Measurements from ENCODE around the gene NET1.
"Not testable (repeated sequence)": the region's sequence is repeated elsewhere in the genome, so short reads cannot be mapped to it uniquely, and the experiment has no call there.

NET1 gene

DNA sequence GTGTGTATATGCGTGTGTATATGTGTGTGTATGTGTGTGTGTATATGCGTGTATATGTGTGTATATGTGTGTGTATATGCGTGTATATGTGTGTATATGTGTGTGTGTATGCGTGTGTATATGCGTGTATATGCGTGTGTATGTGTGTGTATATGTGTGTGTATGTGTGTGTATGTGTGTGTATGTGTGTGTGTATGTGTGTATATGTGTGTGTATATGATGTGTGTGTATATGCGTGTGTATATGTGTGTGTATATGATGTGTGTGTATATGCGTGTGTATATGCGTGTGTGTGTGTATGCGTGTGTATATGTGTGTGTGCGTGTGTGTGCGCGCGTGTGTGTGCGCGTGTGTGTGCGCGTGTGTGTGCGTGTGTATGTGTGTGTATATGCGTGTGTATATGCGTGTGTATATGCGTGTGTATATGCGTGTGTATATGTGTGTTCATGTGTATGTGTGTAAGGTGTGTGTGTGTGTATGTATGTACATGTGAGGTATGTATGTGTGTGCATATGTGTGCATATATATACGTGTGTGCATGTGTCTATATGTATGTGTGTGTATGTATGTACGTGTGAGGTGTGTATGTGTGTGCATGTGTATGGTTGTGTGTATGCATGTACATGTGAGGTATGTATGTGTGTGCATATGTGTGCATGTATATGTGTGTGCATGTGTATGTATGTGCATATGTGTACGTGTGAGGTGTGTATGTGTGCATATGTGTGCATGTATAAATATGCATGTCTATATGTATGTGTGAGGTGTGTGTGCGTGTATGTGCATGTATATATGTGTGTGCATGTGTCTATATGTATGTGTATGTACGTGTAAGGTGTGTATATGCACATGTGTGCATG lies 41.6 kb upstream of the NET1 start:
- ChIA-PET POLR2A (no interaction called here), CTCF (no interaction called here)
- no peak for DNase-seq (ENCODE audit: extremely low spot score)
- TF ChIP-seq, protein P1, sequence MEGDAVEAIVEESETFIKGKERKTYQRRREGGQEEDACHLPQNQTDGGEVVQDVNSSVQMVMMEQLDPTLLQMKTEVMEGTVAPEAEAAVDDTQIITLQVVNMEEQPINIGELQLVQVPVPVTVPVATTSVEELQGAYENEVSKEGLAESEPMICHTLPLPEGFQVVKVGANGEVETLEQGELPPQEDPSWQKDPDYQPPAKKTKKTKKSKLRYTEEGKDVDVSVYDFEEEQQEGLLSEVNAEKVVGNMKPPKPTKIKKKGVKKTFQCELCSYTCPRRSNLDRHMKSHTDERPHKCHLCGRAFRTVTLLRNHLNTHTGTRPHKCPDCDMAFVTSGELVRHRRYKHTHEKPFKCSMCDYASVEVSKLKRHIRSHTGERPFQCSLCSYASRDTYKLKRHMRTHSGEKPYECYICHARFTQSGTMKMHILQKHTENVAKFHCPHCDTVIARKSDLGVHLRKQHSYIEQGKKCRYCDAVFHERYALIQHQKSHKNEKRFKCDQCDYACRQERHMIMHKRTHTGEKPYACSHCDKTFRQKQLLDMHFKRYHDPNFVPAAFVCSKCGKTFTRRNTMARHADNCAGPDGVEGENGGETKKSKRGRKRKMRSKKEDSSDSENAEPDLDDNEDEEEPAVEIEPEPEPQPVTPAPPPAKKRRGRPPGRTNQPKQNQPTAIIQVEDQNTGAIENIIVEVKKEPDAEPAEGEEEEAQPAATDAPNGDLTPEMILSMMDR (IDR thresholded peaks at IDR 0.05; ENCODE audit: control extremely low read depth, extremely low read depth, low read depth, missing control alignments), result no peak

GRCh38 chr10:5373307-5373706 lies 39.0 kb upstream of the NET1 start:
- CTCF ChIA-PET, result no interaction called here
- TF ChIP-seq, protein P1 (IDR thresholded peaks at IDR 0.05; ENCODE audit: control extremely low read depth, extremely low read depth, low read depth, missing control alignments), result no peak
- DNase-seq (ENCODE audit: extremely low spot score), result no peak
- POLR2A ChIA-PET, result no interaction called here

- no peak for DNase-seq (ENCODE audit: extremely low spot score)
- ChIA-PET POLR2A (no interaction called here), CTCF (no interaction called here)
- TF ChIP-seq, protein P1 (IDR thresholded peaks at IDR 0.05; ENCODE audit: control extremely low read depth, extremely low read depth, low read depth, missing control alignments), result no peak
These were observed 38.3 kb upstream of the NET1 start for GRCh38 chr10:5373891-5374611.

- ChIA-PET POLR2A (no interaction called here), CTCF (interaction anchor here (1.0 kb wide), 1 partner anchor 527 kb away, joined by 3 read pairs; no protein-coding TSS in a partner anchor)
- no peak for DNase-seq (ENCODE audit: extremely low spot score)
- TF ChIP-seq, protein P1 (IDR thresholded peaks at IDR 0.05; ENCODE audit: control extremely low read depth, extremely low read depth, low read depth, missing control alignments), result no peak
These were observed 35.9 kb upstream of the NET1 start for GRCh38 chr10:5376450-5376849.

- DNase-seq (ENCODE audit: extremely low spot score); POLR2A ChIA-PET: not testable (repeated sequence)
- CTCF ChIA-PET, result interaction anchor here (1.1 to 1.8 kb wide), 3 partner anchors 10 to 564 kb away, joined by 3 to 6 read pairs (median 3); no protein-coding TSS in a partner anchor
These were observed 33.2 kb upstream of the NET1 start for GRCh38 chr10:5379202-5379601.

DNA sequence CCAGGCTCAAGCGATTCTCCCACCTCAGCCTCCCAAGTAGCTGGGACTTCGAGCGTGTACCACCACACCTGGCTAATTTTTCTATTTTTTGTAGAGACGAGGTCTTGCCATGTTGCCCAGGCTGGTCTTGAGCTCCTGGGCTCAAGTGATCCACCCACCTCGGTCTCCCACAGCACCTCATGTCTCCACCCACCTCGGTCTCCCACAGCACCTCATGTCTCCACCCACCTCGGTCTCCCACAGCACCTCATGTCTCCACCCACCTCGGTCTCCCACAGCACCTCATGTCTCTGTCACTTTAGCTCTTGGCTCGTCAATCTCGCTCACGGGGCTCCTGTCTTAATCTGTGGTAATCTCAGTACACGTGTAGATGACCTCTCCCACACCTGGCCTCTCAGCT lies 32.0 kb upstream of the NET1 start:
- CTCF ChIA-PET, result interaction anchor here (1.1 to 1.8 kb wide), 4 partner anchors 11 to 566 kb away, joined by 3 to 6 read pairs (median 3); no protein-coding TSS in a partner anchor
- POLR2A ChIA-PET; DNase-seq (ENCODE audit: extremely low spot score): not testable (repeated sequence)

- CTCF ChIA-PET, result interaction anchor here (1.8 kb wide), 1 partner anchor 566 kb away, joined by 6 read pairs; no protein-coding TSS in a partner anchor
- POLR2A ChIA-PET, result no interaction called here
- DNase-seq (ENCODE audit: extremely low spot score), result no peak
- TF ChIP-seq, protein P1 (IDR thresholded peaks at IDR 0.05; ENCODE audit: control extremely low read depth, extremely low read depth, low read depth, missing control alignments), result no peak
These were observed 31.2 kb upstream of the NET1 start for GRCh38 chr10:5381187-5381586.
